ENCODE data around the gene TMEM217. TPM values are rescaled to one million over a fixed set of nuclear protein-coding genes. Genes with fewer than 3 reads are reported as not detected.

Gene TMEM217
- total and polyA plus RNA-seq, 2 donors (not counting 1 experiment from before 2014, with no cell fraction given) = 0.73 to 1.2 TPM

GRCh38 chr6:37206622-37207021 is 51.3 kb downstream of the TMEM217 start:
- Mint-ChIP-seq H3K27me3 (no peaks in the 10 kb centered on the region), H3K9me3 (ENCODE audit: insufficient read depth) (no peaks in the 10 kb centered on the region), H3K4me3 (no peak overlapping the region), H3K27ac (no peak overlapping the region), H3K4me1 (peaks cover 18% of the 10 kb centered on the region)
- Histone ChIP-seq H3K36me3 (replicated peaks in 1 of 2; ENCODE audit: control extremely low read depth in 1 of 2, control insufficient read depth in 1 of 2, extremely low read depth in 1 of 2, insufficient read depth in 2 of 2, low read length in 1 of 2) (no peaks in the 10 kb centered on the region), H3K9me3 (ENCODE audit: control extremely low read depth in 1 of 3, control insufficient read depth in 2 of 3, insufficient read depth in 1 of 3, low read length in 2 of 3) (no peaks in the 10 kb centered on the region), H3K27me3 (replicated peaks in 1 of 4; ENCODE audit: control extremely low read depth in 1 of 4, control insufficient read depth in 3 of 4, insufficient read depth in 4 of 4, low read length in 3 of 4) (peaks cover 0 to 4% (median 0%) of the 10 kb centered on the region in 4 experiments), H3K4me3 (ENCODE audit: control extremely low read depth in 1 of 5, extremely low read depth in 1 of 5, insufficient read depth in 1 of 5, low read depth in 2 of 5, low read length in 4 of 5) (no peak overlapping the region), H2AFZ (ENCODE audit: insufficient read depth, low read depth, low read length, poor library complexity, severe bottlenecking) (no peak overlapping the region), H3K27ac (ENCODE audit: low read length in 2 of 2) (no peak overlapping the region), H3K4me1 (ENCODE audit: control insufficient read depth in 2 of 2, insufficient read depth in 2 of 2, low read length in 2 of 2) (peaks cover 6 to 12% of the 10 kb centered on the region in 2 donors), H3K79me2 (ENCODE audit: control insufficient read depth, insufficient read depth, low read length) (no peaks in the 10 kb centered on the region), H3K9ac (ENCODE audit: low read length) (no peak overlapping the region), H4K20me1 (ENCODE audit: control insufficient read depth, insufficient read depth, low read length, poor library complexity, severe bottlenecking) (no peaks in the 10 kb centered on the region), H3K4me2 (replicated peaks; ENCODE audit: low read depth, low read length, poor library complexity, severe bottlenecking) (no peak overlapping the region)
- intact Hi-C loops (cut with micrococcal nuclease) = no loop called here
- TF ChIP-seq CTCF (IDR thresholded peaks at IDR 0.05) = no peak
- no peak for TF ChIP-seq EZH2 (IDR thresholded peaks at IDR 0.05; ENCODE audit: borderline replicate concordance, insufficient read depth, low read depth, low read length, poor library complexity, severe bottlenecking)
- WGBS (ENCODE audit: insufficient coverage) = 100% methylated on average over 6 of the region's 9 CpGs
- CTCF ChIA-PET = interaction anchor here (1.0 to 17.8 kb wide), 8 partner anchors 13 to 447 kb away, joined by 3 to 587 read pairs (median 6); partner anchors contain the start of gene PIM1
- ATAC-seq (ENCODE audit: low read depth) (no peak), DNase-seq (no peak)
- POLR2A ChIA-PET = no interaction called here

- CTCF ChIA-PET = interaction anchor here (0.8 to 17.8 kb wide), 6 partner anchors 29 to 446 kb away, joined by 3 to 587 read pairs (median 104); partner anchors contain the start of gene PIM1
- Histone ChIP-seq H3K4me3 (ENCODE audit: control extremely low read depth in 1 of 5, extremely low read depth in 1 of 5, insufficient read depth in 1 of 5, low read depth in 2 of 5, low read length in 4 of 5) (no peak overlapping the region), H3K4me2 (replicated peaks; ENCODE audit: low read depth, low read length, poor library complexity, severe bottlenecking) (no peak overlapping the region), H3K79me2 (ENCODE audit: control insufficient read depth, insufficient read depth, low read length) (no peaks in the 10 kb centered on the region), H3K4me1 (ENCODE audit: control insufficient read depth in 2 of 2, insufficient read depth in 2 of 2, low read length in 2 of 2) (peaks cover 6 to 12% of the 10 kb centered on the region in 2 donors), H3K27ac (ENCODE audit: low read length in 2 of 2) (no peak overlapping the region), H3K27me3 (replicated peaks in 1 of 4; ENCODE audit: control extremely low read depth in 1 of 4, control insufficient read depth in 3 of 4, insufficient read depth in 4 of 4, low read length in 3 of 4) (peaks cover 0 to 3% (median 0%) of the 10 kb centered on the region in 4 experiments), H2AFZ (ENCODE audit: insufficient read depth, low read depth, low read length, poor library complexity, severe bottlenecking) (no peak overlapping the region), H3K9ac (ENCODE audit: low read length) (no peak overlapping the region), H4K20me1 (ENCODE audit: control insufficient read depth, insufficient read depth, low read length, poor library complexity, severe bottlenecking) (no peaks in the 10 kb centered on the region), H3K9me3 (ENCODE audit: control extremely low read depth in 1 of 3, control insufficient read depth in 2 of 3, insufficient read depth in 1 of 3, low read length in 2 of 3) (no peaks in the 10 kb centered on the region), H3K36me3 (replicated peaks in 1 of 2; ENCODE audit: control extremely low read depth in 1 of 2, control insufficient read depth in 1 of 2, extremely low read depth in 1 of 2, insufficient read depth in 2 of 2, low read length in 1 of 2) (no peaks in the 10 kb centered on the region)
- no peaks in the 10 kb centered on the region for H3K9me3 Mint-ChIP-seq (ENCODE audit: insufficient read depth)
- no peak for ATAC-seq (ENCODE audit: low read depth)
- H3K27ac Mint-ChIP-seq = no peak overlapping the region
- H3K4me3 Mint-ChIP-seq = no peak overlapping the region
- intact Hi-C loops (cut with micrococcal nuclease) = no loop called here
- no peak for TF ChIP-seq CTCF (IDR thresholded peaks at IDR 0.05)
- TF ChIP-seq EZH2 (IDR thresholded peaks at IDR 0.05; ENCODE audit: borderline replicate concordance, insufficient read depth, low read depth, low read length, poor library complexity, severe bottlenecking) = no peak
- POLR2A ChIA-PET = no interaction called here
- 100% methylated on average over 3 of the region's 4 CpGs for WGBS (ENCODE audit: insufficient coverage)
- peaks cover 18% of the 10 kb centered on the region for H3K4me1 Mint-ChIP-seq
- H3K27me3 Mint-ChIP-seq = no peaks in the 10 kb centered on the region
- no peak for DNase-seq
These were observed 52.0 kb downstream of the TMEM217 start for GRCh38 chr6:37205997-37206340.

Measured in B cell (primary cell).